SK-N-SH (cell line): Measurements from ENCODE around the gene PPIC. TPM values are rescaled to one million over a fixed set of nuclear protein-coding genes. Genes with fewer than 3 reads are reported as not detected.

Source experiments
- CTCF ChIA-PET: fragments of 300-600, 350-600 bp; formaldehyde crosslinking; extraction: SDS; loops from one replicate; lab custom pipeline; 2021; lab: Yijun Ruan, JAX
- POLR2A ChIA-PET: fragments of 350-600 bp; sonication (Branson Sonifier 250); formaldehyde crosslinking; extraction: SDS; loops from one replicate; lab custom pipeline; 2020; ENCODE audit warnings: antibody characterized with exemption, inconsistent platforms; lab: Yijun Ruan, JAX
- DNase-seq: peaks from one replicate; pipeline ENCODE4 v3.0.0; 2012
- H2AFZ ChIP-seq: fragments of 200-600 bp; sonication (generic); 2 replicates; pipeline ENCODE4 v1.8.1; 2016; ENCODE audit warnings: antibody characterized with exemption, mild to moderate bottlenecking, low read depth
- H3F3A ChIP-seq: fragments of 200-600 bp; sonication (generic); replicated peaks from 2 replicates; pipeline ENCODE3; 2016; ENCODE audit warnings: antibody characterized with exemption, mild to moderate bottlenecking; ENCODE audit not compliant: insufficient read depth
- H3K27ac ChIP-seq, 2 experiments: fragments of 200-500 bp in 1 of 2; fragments of 200-600 bp in 1 of 2; sonication (Bioruptor generic) in 1 of 2; sonication (generic), shearing (Covaris generic) in 1 of 2; 2 replicates each; pipeline versions ENCODE4 v1.5.1 to v1.6.1; 2014 to 2016; ENCODE audit warnings: low read depth in 2 of 2, inconsistent platforms in 1 of 2, low read length in 1 of 2, mild to moderate bottlenecking in 1 of 2, mixed read lengths in 1 of 2
- H3K27me3 ChIP-seq: fragments of 200-600 bp; sonication (generic), shearing (Covaris generic); 2 replicates; pipeline ENCODE4 v1.6.1; 2016; ENCODE audit warnings: mixed run types; ENCODE audit not compliant: insufficient read depth
- H3K36me3 ChIP-seq, 2 experiments: fragments of 200-500 bp in 1 of 2; fragments of 200-600 bp in 1 of 2; sonication (Bioruptor generic) in 1 of 2; sonication (generic) in 1 of 2; replicated peaks in 1 of 2; 2 replicates each; pipeline versions ENCODE3 to v1.5.1; 2014 to 2016; ENCODE audit warnings: low read length in 1 of 2, mild to moderate bottlenecking in 1 of 2; ENCODE audit not compliant: insufficient read depth in 2 of 2, control insufficient read depth in 1 of 2
- H3K4me1 ChIP-seq, 2 experiments: fragments of 200-500 bp in 1 of 2; fragments of 200-600 bp in 1 of 2; sonication (Bioruptor generic) in 1 of 2; sonication (generic), shearing (Covaris generic) in 1 of 2; 2 replicates each; pipeline versions ENCODE4 v1.5.1 to v1.6.1; 2014 to 2016; ENCODE audit warnings: low read depth in 1 of 2, low read length in 1 of 2, mixed run types in 1 of 2; ENCODE audit not compliant: insufficient read depth in 2 of 2, control insufficient read depth in 1 of 2
- H3K4me2 ChIP-seq: fragments of 200-600 bp; sonication (generic), shearing (Covaris generic); 2 replicates; pipeline ENCODE4 v1.6.1; 2017; ENCODE audit warnings: mixed run types
- H3K4me3 ChIP-seq, 2 experiments: fragments of 200-500 bp in 1 of 2; fragments of 200-600 bp in 1 of 2; sonication (Bioruptor generic) in 1 of 2; sonication (generic), shearing (Covaris generic) in 1 of 2; 2 replicates each; pipeline versions ENCODE4 v1.5.1 to v1.8.1; 2014 to 2016; ENCODE audit warnings: low read depth in 2 of 2, inconsistent platforms in 1 of 2, low read length in 1 of 2, mild to moderate bottlenecking in 1 of 2, mixed read lengths in 1 of 2, moderate library complexity in 1 of 2
- H3K79me2 ChIP-seq: fragments of 200-600 bp; sonication (generic); 2 replicates; pipeline ENCODE4 v1.8.1; 2017; ENCODE audit warnings: mild to moderate bottlenecking; ENCODE audit not compliant: insufficient read depth
- H3K9ac ChIP-seq: fragments of 200-600 bp; sonication (generic); 2 replicates; pipeline ENCODE4 v1.6.1; 2017; ENCODE audit warnings: mixed run types
- H3K9me2 ChIP-seq: fragments of 200-600 bp; sonication (generic); 2 replicates; pipeline ENCODE4 v1.6.1; 2017; ENCODE audit warnings: mixed run types
- H3K9me3 ChIP-seq: fragments of 200-600 bp; sonication (generic); 2 replicates; pipeline ENCODE4 v1.6.1; 2017; ENCODE audit warnings: mixed run types, mild to moderate bottlenecking, moderate library complexity
- H4K20me1 ChIP-seq: fragments of 200-600 bp; sonication (generic); 2 replicates; pipeline ENCODE4 v1.6.1; 2017; ENCODE audit warnings: mild to moderate bottlenecking, mixed run types; ENCODE audit not compliant: insufficient read depth
- EZH2phosphoT487 ChIP-seq: fragments of 200-600 bp; sonication (generic); IDR thresholded peaks from 2 replicates; pipeline ENCODE4 v1.6.1; 2017; ENCODE audit warnings: low read depth, mixed run types, mild to moderate bottlenecking, antibody characterized with exemption, moderate library complexity, borderline replicate concordance
- FOXJ3 ChIP-seq: sonication (generic); formaldehyde crosslinking; IDR thresholded peaks from 2 replicates; pipeline ENCODE4 v1.5.1; 2020; ENCODE audit warnings: mild to moderate bottlenecking, missing genetic modification reagents
- FOXM1 ChIP-seq: IDR thresholded peaks from 2 replicates; pipeline ENCODE4 v1.4.0; 2012; ENCODE audit warnings: low read depth, mild to moderate bottlenecking
- GATA2 ChIP-seq: sonication (generic); formaldehyde crosslinking; IDR thresholded peaks from 2 replicates; pipeline ENCODE4 v1.5.0; 2020; ENCODE audit warnings: mild to moderate bottlenecking, missing genetic modification reagents
- JUND ChIP-seq: IDR thresholded peaks from 2 replicates; pipeline ENCODE4 v1.4.0; 2012
- MEF2A ChIP-seq: IDR thresholded peaks from 2 replicates; pipeline ENCODE4 v1.4.0; 2012; ENCODE audit warnings: low read depth, borderline replicate concordance
- NRF1 ChIP-seq: IDR thresholded peaks from 2 replicates; pipeline ENCODE4 v1.6.1; 2012; ENCODE audit warnings: low read depth, mild to moderate bottlenecking, low read length
- POLR2AphosphoS5 ChIP-seq: IDR thresholded peaks from 2 replicates; pipeline ENCODE4 v1.6.1; 2012; ENCODE audit warnings: low read depth, low read length
- RFX5 ChIP-seq: IDR thresholded peaks from 2 replicates; pipeline ENCODE4 v1.6.1; 2012; ENCODE audit warnings: mild to moderate bottlenecking, improper control_type of control experiment, low read length
- RXRA ChIP-seq: IDR thresholded peaks from 2 replicates; pipeline ENCODE4 v1.4.0; 2012; ENCODE audit warnings: low read depth, mild to moderate bottlenecking, borderline replicate concordance
- SIN3A ChIP-seq: IDR thresholded peaks from 2 replicates; pipeline ENCODE4 v1.6.1; 2012; ENCODE audit warnings: low read depth, mild to moderate bottlenecking, low read length, moderate library complexity, borderline replicate concordance
- TAF1 ChIP-seq: IDR thresholded peaks from 2 replicates; pipeline ENCODE4 v1.6.1; 2012; ENCODE audit warnings: low read depth, mild to moderate bottlenecking, low read length, moderate library complexity, borderline replicate concordance
- TEAD4 ChIP-seq: IDR thresholded peaks from 2 replicates; pipeline ENCODE4 v1.4.0; 2012; ENCODE audit warnings: mild to moderate bottlenecking, borderline replicate concordance; ENCODE audit not compliant: insufficient read depth
- WGBS: methylation state at CpG from one replicate; pipeline ENCODE4 v1.1.6; 2017; ENCODE audit warnings: low lambda C conversion rate; 5-methylcytosine and 5-hydroxymethylcytosine counted together
- polyA plus RNA-seq, 3 experiments: library from polyadenylated mRNA; depleted of rRNA; stranded (reverse); fragments of >200 nt; gene quantifications; 2 replicates each; pipeline ENCODE4 v1.2.3, GENCODE V29; 2012
- TF ChIP-seq, protein P1 (sequence below): IDR thresholded peaks from 2 replicates; pipeline ENCODE4 v1.4.0; 2012; ENCODE audit warnings: low read depth
- TF ChIP-seq, protein P2 (sequence below): fragments of 200-600 bp; sonication (generic); IDR thresholded peaks from 2 replicates; pipeline ENCODE4 v1.6.1; 2017; ENCODE audit warnings: antibody characterized with exemption, mild to moderate bottlenecking, moderate library complexity
- TF ChIP-seq, protein P3 (sequence below): fragments of 150-350 bp; IDR thresholded peaks from 2 replicates; pipeline ENCODE4 v1.6.1; 2017; ENCODE audit warnings: antibody characterized with exemption, low read length, low read depth, borderline replicate concordance
- TF ChIP-seq, protein P4 (sequence below): fragments of 150-350 bp; IDR thresholded peaks from 2 replicates; pipeline ENCODE4 v1.6.1; 2016; ENCODE audit warnings: mild to moderate bottlenecking, low read depth, low read length

Gene PPIC
- polyA plus RNA-seq, 1 of the 3 experiments (the other 2 are of a cell fraction): 55.1 TPM

DNA sequence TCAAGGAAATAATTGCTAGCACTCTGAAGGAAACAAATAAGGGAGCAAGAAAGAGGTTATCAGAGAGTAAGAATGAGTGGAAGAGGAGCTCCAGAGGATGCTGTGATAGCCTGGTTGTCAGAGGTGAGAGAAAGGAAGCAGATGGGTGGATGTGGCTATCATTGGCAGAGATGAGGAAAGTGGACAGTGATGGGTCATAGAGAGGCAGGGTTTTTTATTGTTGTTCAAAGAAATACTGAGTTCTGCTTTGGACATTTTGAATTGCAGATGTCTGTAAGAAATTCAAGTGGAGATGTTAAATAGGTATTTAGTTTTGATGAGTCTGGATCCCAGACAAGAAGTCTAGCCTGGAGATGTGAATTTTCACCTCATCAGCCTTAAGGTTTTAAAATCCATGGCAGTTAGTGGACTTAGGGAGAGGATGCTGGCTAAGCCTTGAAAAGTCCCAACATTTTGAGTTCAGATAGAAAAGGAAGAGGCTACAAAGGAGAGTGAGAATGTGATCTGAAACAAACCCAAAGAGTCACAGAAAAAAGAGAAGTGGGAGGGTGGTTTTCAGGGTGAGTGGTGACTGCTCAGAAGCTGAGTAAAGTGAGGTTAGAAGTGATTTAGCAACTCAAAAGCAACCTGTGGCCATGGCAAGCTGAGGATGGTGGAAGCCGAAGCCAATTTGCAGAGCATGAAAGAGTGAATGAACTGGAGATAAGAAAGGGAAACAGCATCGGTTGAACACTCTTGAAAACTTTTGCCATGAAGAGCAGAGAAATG lies 50.4 kb downstream of the PPIC start:
- Histone ChIP-seq H3K79me2 (no peaks in the 10 kb centered on the region), H3K4me2 (no peak overlapping the region), H3K27me3 (no peaks in the 10 kb centered on the region), H3K27ac (no peak overlapping the region), H3K9ac (no peak overlapping the region), H3K4me1 (no peaks in the 10 kb centered on the region), H3K4me3 (no peak overlapping the region), H3F3A (no peaks in the 10 kb centered on the region), H2AFZ (no peak overlapping the region), H3K36me3 (no peaks in the 10 kb centered on the region), H3K9me3 (no peaks in the 10 kb centered on the region), H4K20me1 (no peaks in the 10 kb centered on the region), H3K9me2 (no peaks in the 10 kb centered on the region)
- DNase-seq: no peak
- no peak for TF ChIP-seq EZH2phosphoT487
- no peak for TF ChIP-seq RFX5
- TF ChIP-seq, protein P1, sequence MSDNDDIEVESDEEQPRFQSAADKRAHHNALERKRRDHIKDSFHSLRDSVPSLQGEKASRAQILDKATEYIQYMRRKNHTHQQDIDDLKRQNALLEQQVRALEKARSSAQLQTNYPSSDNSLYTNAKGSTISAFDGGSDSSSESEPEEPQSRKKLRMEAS: no peak
- no peak for TF ChIP-seq FOXM1
- TF ChIP-seq RXRA: no peak
- TF ChIP-seq, protein P2, sequence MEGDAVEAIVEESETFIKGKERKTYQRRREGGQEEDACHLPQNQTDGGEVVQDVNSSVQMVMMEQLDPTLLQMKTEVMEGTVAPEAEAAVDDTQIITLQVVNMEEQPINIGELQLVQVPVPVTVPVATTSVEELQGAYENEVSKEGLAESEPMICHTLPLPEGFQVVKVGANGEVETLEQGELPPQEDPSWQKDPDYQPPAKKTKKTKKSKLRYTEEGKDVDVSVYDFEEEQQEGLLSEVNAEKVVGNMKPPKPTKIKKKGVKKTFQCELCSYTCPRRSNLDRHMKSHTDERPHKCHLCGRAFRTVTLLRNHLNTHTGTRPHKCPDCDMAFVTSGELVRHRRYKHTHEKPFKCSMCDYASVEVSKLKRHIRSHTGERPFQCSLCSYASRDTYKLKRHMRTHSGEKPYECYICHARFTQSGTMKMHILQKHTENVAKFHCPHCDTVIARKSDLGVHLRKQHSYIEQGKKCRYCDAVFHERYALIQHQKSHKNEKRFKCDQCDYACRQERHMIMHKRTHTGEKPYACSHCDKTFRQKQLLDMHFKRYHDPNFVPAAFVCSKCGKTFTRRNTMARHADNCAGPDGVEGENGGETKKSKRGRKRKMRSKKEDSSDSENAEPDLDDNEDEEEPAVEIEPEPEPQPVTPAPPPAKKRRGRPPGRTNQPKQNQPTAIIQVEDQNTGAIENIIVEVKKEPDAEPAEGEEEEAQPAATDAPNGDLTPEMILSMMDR: no peak
- no peak for TF ChIP-seq TEAD4
- TF ChIP-seq FOXJ3 (CRISPR knock-in tag): no peak
- no peak for TF ChIP-seq MEF2A
- TF ChIP-seq SIN3A: no peak
- TF ChIP-seq NRF1: no peak
- TF ChIP-seq, protein P3, sequence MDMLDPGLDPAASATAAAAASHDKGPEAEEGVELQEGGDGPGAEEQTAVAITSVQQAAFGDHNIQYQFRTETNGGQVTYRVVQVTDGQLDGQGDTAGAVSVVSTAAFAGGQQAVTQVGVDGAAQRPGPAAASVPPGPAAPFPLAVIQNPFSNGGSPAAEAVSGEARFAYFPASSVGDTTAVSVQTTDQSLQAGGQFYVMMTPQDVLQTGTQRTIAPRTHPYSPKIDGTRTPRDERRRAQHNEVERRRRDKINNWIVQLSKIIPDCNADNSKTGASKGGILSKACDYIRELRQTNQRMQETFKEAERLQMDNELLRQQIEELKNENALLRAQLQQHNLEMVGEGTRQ: no peak
- no peak for TF ChIP-seq GATA2 (CRISPR knock-in tag)
- no peak for TF ChIP-seq POLR2AphosphoS5
- TF ChIP-seq, protein P4, sequence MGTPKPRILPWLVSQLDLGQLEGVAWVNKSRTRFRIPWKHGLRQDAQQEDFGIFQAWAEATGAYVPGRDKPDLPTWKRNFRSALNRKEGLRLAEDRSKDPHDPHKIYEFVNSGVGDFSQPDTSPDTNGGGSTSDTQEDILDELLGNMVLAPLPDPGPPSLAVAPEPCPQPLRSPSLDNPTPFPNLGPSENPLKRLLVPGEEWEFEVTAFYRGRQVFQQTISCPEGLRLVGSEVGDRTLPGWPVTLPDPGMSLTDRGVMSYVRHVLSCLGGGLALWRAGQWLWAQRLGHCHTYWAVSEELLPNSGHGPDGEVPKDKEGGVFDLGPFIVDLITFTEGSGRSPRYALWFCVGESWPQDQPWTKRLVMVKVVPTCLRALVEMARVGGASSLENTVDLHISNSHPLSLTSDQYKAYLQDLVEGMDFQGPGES: no peak
- no peak for TF ChIP-seq JUND
- no peak for TF ChIP-seq TAF1
- POLR2A ChIA-PET: no interaction called here
- CTCF ChIA-PET: interaction anchor here (1.0 kb wide), 1 partner anchor 15 kb away, joined by 3 read pairs; no protein-coding TSS in a partner anchor
- 95% methylated on average over 2 of the region's 2 CpGs for WGBS
